NCI-H82 treated with DMSO at 0.1 percent for 48 hours (cell line): ENCODE data around the gene MSI1.

Source experiments
- DNase-seq: peaks from one replicate; lab custom pipeline; 2025; ENCODE audit not compliant: unreplicated experiment; lab: John Stamatoyannopoulos, UW

MSI1 gene

GRCh38 chr12:120377611-120378010 lies 8.6 kb upstream of the MSI1 start:
- no peak for DNase-seq

DNA sequence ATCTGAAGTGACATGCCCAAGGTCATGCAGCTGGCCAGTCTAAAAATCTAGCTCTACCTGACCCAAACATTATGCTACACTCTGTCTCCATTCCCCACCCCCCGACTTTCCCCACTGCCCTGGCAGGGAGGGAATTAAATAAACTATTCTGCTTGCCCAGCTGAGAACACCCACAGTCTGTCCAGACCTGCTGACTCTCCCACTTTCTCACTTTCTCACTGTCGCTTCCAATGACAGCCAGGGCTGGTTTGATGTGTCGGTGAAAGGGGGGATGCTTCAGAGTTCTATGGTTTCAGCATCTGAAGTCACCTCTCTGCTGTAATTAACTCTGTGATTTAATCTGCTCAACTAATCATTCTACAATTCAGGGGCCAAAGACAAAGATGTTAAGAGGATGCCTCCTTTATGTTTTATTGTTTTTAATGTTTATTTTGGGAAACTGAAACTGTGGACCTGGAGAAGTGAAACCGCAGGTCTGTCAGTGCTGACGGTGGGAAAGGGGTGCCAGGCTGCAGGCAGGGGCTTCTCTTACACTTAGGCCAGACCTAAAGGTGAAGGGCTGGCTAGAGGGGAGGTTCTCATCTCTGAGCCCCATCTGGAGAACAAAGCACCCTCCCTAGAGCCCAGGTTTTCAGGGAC lies 8.1 kb upstream of the MSI1 start:
- no peak for DNase-seq

DNA sequence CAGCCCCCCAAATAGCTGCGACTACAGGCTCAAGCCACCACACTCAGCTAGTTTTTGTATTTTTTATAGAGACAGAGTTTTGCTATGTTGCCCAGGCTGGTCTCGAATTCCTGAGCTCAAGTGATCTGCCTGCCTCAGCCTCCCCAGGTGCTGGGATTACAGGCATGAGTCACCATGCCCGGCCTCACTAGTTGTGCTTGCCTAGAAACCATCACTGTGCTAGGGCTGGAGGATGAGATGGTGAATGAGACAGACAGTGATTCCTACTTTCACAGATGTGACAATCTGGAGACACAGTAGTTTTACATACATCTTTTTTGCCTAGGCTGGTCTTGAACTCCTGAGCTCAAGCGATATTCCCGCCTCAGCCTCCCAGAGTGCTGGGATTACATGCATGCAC lies 7.5 kb upstream of the MSI1 start:
- DNase-seq = no peak

- no peak for DNase-seq
These were observed 7.0 kb upstream of the MSI1 start for GRCh38 chr12:120376009-120376408.

DNA sequence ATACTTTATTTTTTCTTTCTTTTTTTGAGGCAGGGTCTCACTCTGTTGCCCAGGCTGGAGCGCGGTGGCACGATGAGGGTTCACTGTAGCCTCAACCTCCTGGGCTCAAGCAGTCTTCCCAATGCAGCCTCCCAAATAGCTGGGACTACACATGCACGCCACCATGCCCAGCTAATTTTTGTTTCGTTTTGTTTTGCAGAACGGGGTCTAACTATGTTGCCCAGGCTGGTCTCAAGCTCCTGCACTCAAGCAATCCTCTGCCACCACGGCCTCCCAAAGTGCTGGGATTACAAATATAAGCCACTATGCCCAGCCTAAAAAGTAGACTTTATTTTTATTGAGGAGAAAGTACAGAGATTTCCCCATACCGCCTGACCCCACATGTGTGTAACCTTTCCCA lies 4.7 kb upstream of the MSI1 start:
- no peak for DNase-seq

DNA sequence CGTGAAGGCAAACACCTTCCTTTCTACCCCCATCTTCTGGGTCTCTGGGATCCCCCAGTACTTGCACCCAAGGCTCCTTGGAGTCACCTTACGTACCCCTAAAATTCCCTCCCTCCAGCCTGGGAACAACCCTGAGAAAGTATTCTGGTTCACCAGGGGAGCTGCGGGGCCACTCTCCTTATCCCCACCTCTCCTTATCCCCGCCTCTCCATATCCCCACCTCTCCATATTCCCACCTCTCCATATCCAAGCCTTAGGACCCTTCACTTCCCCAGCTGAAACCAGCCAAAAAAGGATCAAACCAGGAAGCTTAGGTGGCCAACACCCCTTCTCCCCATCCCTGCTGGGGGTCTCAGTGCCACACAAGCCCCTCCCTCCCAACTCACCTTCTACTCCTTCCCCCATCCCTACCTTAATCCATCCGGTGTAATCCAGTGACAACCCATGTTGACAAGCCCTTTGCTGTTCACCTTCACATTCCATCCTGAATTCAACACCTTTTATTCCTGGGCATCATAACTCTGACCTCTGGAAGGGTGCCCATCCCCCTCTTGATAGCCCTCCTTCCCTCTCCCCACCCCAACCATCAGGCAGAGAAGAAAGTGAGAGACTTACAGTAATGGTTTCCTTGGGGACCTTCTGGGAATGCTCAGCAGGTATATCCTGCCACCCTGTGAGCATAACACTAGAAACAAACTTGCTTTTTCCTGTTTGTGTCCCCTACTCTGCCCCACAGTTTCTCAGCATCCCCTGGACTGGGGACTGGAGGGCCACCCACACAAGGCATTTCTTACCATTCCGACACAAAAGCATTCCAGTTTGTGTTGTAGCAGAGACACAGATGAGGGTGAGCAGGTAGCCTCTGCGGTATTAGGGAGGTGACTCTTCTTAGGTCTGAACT lies 1.6 kb upstream of the MSI1 start:
- no peak for DNase-seq

DNA sequence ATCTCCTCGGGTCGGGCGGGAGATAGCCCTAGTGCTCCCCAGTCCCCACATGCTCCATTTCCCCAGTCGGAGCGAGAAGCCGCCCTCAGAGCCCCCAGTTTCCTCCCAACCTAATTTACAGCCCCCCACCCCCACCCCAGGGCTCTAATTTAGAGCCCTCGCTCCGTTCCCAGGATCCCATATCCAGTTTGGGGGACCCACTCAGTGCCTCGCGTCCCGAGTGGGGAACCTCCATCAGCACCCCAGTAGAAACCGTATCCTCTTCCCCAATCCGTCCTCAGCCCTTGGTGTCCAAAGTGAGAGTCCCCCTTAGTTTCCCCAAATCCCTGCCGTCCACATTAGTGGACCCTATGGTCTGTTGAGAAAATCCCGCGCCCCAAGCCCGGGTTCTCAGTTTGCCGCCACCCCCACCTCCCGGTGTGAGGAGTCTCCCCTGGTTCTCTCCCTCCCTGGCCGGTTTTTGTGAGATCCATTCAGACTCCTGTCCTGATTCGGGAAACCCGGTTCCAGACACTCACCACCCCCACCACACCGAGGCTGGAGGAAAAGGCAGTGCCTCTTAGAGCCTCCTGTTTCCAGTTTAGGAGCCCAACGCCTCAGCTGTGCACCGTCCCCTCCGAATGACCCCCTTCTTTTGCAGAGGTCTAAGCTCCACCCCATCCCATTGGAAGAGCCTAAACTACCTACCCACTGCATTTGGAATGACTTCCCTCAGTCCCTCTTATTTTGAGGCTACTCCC lies 809 bp upstream of the MSI1 start:
- no peak for DNase-seq

- DNase-seq = peak; percentile 26
These were observed 808 bp downstream of the MSI1 start for GRCh38 chr12:120367924-120368788.

- peak; percentile 62 for DNase-seq
These were observed 1.6 kb downstream of the MSI1 start for GRCh38 chr12:120367233-120367923.

GRCh38 chr12:120366845-120367232 lies 2.1 kb downstream of the MSI1 start:
- no peak for DNase-seq

DNA sequence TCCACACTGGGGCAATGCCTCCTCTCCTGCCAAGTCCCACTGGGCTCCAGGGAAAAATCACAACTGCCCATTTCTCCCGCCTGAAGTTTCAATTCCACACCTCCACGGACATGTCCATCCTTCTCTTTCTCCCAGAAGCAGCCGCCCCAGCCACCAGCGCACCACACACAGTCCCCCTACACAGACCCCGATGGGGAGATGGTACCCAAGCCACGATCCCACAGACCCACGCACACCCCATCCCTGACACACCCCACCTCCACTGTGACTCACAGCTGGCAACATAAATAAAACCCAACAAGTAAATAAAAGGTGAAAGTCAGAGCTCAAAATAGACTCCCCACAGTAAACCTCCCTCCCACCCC lies 2.6 kb downstream of the MSI1 start:
- no peak for DNase-seq

GRCh38 chr12:120365675-120366340 lies 3.2 kb downstream of the MSI1 start:
- DNase-seq = no peak

GRCh38 chr12:120364487-120364886 lies 4.5 kb downstream of the MSI1 start:
- no peak for DNase-seq

- peak; percentile 98 for DNase-seq
These were observed 5.6 kb downstream of the MSI1 start for GRCh38 chr12:120363274-120363855.

DNA sequence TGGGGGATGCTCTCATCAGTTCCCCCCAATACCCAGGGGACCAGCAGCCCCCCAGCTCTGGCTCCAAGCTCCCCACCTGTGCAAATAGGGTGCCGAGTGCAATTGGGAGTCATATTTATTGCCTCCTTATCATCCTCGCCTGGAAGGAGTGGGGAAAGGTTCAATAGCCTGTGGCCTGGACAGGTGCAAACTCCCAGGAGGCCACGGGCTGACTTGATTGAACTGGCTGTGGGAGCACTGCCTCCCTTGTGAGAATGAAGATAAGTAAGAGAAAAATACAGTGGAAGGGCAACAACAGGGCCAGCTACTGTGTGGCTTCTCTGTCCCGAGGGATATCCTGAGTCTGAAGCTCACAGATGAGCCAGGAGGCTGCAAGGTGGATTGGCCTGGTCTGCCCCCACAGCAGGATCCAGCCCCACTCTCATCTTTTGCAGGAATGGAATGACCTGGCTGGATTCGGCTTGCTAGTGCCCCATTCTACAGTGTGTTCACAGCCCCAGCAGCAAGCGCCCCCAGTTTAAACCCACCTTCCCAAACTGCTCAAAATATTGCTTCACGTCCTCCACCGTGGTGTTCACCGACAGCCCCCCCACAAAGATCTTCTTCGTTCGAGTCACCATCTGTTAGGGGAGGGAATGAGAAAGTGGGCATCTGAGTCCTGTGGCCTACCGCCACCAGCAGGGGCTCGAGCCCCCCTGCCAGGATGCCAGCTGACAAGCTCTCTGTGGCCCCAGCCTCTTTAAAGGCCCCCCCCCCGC lies 6.3 kb downstream of the MSI1 start:
- DNase-seq = no peak

DNA sequence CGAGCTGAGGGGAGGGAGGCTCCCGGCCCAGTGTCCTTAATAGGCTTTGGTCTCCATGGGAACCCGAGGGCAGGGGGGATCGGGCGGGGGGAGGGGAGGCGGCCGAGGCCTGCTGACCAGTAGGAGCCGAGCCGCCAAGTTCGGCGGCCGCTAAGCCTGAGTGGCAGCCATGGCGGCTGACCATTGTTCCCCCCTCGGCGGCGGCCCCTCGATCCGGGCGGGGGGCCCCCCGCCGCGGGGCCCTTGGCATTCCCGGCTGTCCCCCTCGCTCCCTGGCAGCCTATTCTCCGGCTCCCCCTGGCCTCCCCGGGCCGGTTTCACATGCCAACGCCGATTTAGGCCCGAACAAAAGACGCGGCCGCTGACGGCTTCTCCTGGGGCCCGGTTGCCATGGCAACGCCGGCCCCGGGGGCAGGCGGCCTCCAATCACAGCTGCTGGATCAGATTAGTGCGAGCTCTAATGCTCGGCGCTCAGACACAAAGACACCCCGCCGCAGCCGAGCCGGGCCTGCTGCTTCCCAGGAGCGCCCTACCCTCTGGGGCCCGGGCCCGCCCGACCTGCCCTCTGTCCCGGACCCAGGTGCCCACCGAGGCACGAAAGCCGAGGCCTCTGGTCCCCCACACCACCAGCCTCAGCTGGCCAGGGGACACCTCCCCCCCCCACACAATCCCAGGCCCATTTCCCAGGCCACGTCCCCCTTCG lies 7.3 kb downstream of the MSI1 start:
- peak; percentile 88 for DNase-seq

DNA sequence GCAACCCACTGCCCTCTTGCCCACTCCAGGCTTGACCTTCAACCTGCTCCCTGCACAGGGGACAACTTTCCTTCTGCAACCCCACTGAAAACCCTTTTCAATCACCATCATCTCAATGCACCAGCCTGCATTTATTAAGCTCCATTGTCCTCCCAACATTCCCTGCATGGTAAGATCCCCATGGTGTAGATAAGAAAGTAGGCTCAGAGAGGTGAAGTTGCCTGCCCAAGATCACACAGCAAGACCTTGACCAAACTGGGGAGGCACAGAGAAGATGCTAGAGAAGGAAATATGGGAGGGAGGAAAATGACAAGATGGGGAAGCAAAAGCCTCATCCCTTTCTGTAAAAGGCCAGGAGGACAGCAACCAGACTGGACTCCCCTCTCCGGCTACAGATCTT lies 9.8 kb downstream of the MSI1 start:
- no peak for DNase-seq

DNA sequence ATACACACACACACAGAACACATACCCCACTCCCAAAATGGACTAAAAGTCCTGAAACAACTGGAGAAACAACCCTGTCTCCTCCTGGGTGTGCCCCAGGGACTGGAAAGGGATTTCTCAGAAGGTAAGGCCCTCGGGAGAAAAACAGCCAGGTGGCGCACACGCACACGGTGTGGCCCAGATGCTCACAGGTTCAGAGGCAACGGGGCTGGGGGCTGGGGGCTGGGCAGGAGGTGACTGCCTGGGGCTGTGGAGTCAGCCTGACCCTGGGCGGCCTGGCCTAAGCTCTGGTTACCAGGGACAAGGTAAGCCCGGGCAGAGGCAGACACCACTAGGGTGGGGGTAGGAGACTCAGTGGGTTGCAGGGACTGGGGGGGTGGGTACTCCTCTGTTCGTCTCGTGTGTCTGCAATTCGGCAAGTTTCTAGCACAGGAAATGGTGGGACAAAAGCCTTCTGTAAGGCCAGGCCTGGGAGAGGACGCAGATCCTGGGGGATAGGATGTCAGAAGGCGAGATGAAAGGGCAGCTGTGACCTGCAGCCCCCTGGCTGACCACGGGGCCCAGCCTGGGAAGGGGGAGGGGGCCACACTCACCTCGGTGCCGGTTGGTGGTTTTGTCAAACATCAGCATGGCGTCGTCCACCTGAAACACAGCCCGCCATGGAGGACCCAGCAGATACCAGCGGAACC lies 10.4 kb downstream of the MSI1 start:
- DNase-seq = no peak
